ENCODE results near the gene TFCP2. TPM values are rescaled to one million over a fixed set of nuclear protein-coding genes. Genes with fewer than 3 reads are reported as not detected.

The TFCP2 gene
- total RNA-seq, 1 experiment from 2014 or later: 52.6 TPM

DNA sequence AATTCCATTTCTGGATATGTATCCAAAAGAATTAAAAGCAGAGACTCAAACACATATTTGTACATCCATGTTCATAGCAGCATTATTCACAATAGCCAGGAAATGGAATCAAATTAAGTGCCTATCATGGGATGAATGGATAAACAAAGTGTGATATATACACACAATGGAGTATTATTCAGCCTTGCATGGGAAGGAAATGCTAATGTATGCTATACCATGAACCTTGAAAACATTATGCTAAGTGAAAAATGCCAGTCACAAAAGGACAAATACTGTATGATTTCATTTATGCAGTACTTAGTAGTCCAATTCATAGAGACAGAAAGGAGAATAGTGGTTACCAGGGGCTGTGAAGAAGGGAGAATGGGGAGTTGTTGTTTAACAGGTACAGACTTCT lies 57.4 kb downstream of the TFCP2 start:
- ChIA-PET POLR2A (no interaction called here), CTCF (no interaction called here)
- H3K4me3 ChIP-seq (ENCODE audit: low read depth, low read length): no peak overlapping the region
- intact Hi-C loops (cut with micrococcal nuclease; ENCODE audit: unreplicated experiment): no loop called here
- H3K36me3 ChIP-seq (ENCODE audit: control insufficient read depth, insufficient read depth, low read length): no peaks in the 10 kb centered on the region
- Mint-ChIP-seq H3K9me3 (ENCODE audit: unreplicated experiment) (no peaks in the 10 kb centered on the region), H3K27ac (ENCODE audit: unreplicated experiment) (no peak overlapping the region), H3K4me3 (ENCODE audit: unreplicated experiment) (no peak overlapping the region), H3K4me1 (ENCODE audit: low read depth, unreplicated experiment) (no peaks in the 10 kb centered on the region), H3K27me3 (ENCODE audit: insufficient read depth, unreplicated experiment) (no peaks in the 10 kb centered on the region), H3K36me3 (ENCODE audit: insufficient read depth, unreplicated experiment) (peaks cover 70% of the 10 kb centered on the region)
- no peaks in the 10 kb centered on the region for H3K27me3 ChIP-seq (replicated peaks; ENCODE audit: control insufficient read depth, insufficient read depth, low read length)
- no peaks in the 10 kb centered on the region for H3K9me3 ChIP-seq
- BruUV-seq (replicated peaks): no TSS peak
- DNase-seq: no peak
- no peaks in the 10 kb centered on the region for H3K4me1 ChIP-seq
- TF ChIP-seq CTCF (IDR thresholded peaks at IDR 0.05; ENCODE audit: insufficient read depth in 1 of 2, low read depth in 1 of 2, low read length in 1 of 2, severe bottlenecking in 1 of 2, unreplicated experiment in 1 of 2): no peak

GRCh38 chr12:51108136-51108535 lies 64.8 kb downstream of the TFCP2 start:
- Histone ChIP-seq H3K27me3 (replicated peaks; ENCODE audit: control insufficient read depth, insufficient read depth, low read length) (no peaks in the 10 kb centered on the region), H3K36me3 (ENCODE audit: control insufficient read depth, insufficient read depth, low read length) (peaks cover 5% of the 10 kb centered on the region), H3K4me3 (ENCODE audit: low read depth, low read length) (no peak overlapping the region), H3K9me3 (no peaks in the 10 kb centered on the region), H3K4me1 (no peaks in the 10 kb centered on the region)
- Mint-ChIP-seq H3K36me3 (ENCODE audit: insufficient read depth, unreplicated experiment) (peaks cover 84% of the 10 kb centered on the region), H3K4me3 (ENCODE audit: unreplicated experiment) (no peak overlapping the region), H3K27ac (ENCODE audit: unreplicated experiment) (no peak overlapping the region), H3K9me3 (ENCODE audit: unreplicated experiment) (no peaks in the 10 kb centered on the region), H3K27me3 (ENCODE audit: insufficient read depth, unreplicated experiment) (no peaks in the 10 kb centered on the region), H3K4me1 (ENCODE audit: low read depth, unreplicated experiment) (no peaks in the 10 kb centered on the region)
- ChIA-PET CTCF (no interaction called here), POLR2A (no interaction called here)
- TF ChIP-seq CTCF (IDR thresholded peaks at IDR 0.05; ENCODE audit: insufficient read depth in 1 of 2, low read depth in 1 of 2, low read length in 1 of 2, severe bottlenecking in 1 of 2, unreplicated experiment in 1 of 2): no peak
- no peak for DNase-seq
- intact Hi-C loops (cut with micrococcal nuclease; ENCODE audit: unreplicated experiment): loop anchor here (2.0 kb wide), 1 partner anchor 49 kb away; no protein-coding TSS in a partner anchor
- no TSS peak for BruUV-seq (replicated peaks)

GRCh38 chr12:51103977-51104376 lies 69.0 kb downstream of the TFCP2 start:
- BruUV-seq (replicated peaks): no TSS peak
- no peaks in the 10 kb centered on the region for H3K27me3 ChIP-seq (replicated peaks; ENCODE audit: control insufficient read depth, insufficient read depth, low read length)
- intact Hi-C loops (cut with micrococcal nuclease; ENCODE audit: unreplicated experiment): no loop called here
- no peak for DNase-seq
- H3K36me3 ChIP-seq (ENCODE audit: control insufficient read depth, insufficient read depth, low read length): peaks cover 7% of the 10 kb centered on the region
- H3K27ac Mint-ChIP-seq (ENCODE audit: unreplicated experiment): no peak overlapping the region
- H3K4me3 ChIP-seq (ENCODE audit: low read depth, low read length): no peak overlapping the region
- H3K4me1 Mint-ChIP-seq (ENCODE audit: low read depth, unreplicated experiment): no peaks in the 10 kb centered on the region
- no peaks in the 10 kb centered on the region for H3K9me3 Mint-ChIP-seq (ENCODE audit: unreplicated experiment)
- no peaks in the 10 kb centered on the region for H3K4me1 ChIP-seq
- ChIA-PET POLR2A (no interaction called here), CTCF (no interaction called here)
- H3K36me3 Mint-ChIP-seq (ENCODE audit: insufficient read depth, unreplicated experiment): peaks cover 83% of the 10 kb centered on the region
- no peak for TF ChIP-seq CTCF (IDR thresholded peaks at IDR 0.05; ENCODE audit: insufficient read depth in 1 of 2, low read depth in 1 of 2, low read length in 1 of 2, severe bottlenecking in 1 of 2, unreplicated experiment in 1 of 2)
- no peaks in the 10 kb centered on the region for H3K27me3 Mint-ChIP-seq (ENCODE audit: insufficient read depth, unreplicated experiment)
- no peaks in the 10 kb centered on the region for H3K9me3 ChIP-seq
- H3K4me3 Mint-ChIP-seq (ENCODE audit: unreplicated experiment): no peak overlapping the region
